ENCODE results near the gene CCL7. TPM values are rescaled to one million over a fixed set of nuclear protein-coding genes. Genes with fewer than 3 reads are reported as not detected.

CCL7 gene
- total RNA-seq, 4 donors from 2014 or later: not detected

DNA sequence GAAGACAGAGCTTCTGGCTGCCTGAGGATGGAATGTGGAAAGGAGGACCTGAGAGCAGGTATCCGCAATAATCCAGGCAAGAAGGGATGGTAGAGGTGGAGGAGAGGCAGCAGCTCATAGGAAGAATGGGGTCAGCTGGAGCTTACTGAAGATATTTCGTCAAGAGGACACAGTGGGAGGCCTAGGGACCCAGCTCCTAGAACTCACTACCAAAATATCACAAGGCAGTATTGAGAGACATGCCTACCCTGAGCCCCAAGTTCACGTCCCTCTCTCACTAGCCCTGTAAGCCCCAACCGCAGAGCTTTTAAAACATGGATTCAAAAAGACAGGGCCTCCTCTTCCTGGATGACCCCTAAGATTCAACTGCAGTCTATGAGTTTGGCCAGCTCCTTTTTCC, 35.0 kb downstream of the CCL7 start:
- no peak for DNase-seq
- Histone ChIP-seq H3K9me3 (no peaks in the 10 kb centered on the region), H3K36me3 (no peaks in the 10 kb centered on the region), H3K4me1 (peaks cover 0 to 1% (median 0%) of the 10 kb centered on the region in 4 donors), H3K27me3 (no peaks in the 10 kb centered on the region), H3K4me3 (no peak overlapping the region), H3K27ac (no peak overlapping the region)
- TF ChIP-seq POLR2A (IDR thresholded peaks at IDR 0.05): no peak
- TF ChIP-seq CTCF (IDR thresholded peaks at IDR 0.05): no peak

- H3K4me3 ChIP-seq: no peak overlapping the region
- TF ChIP-seq POLR2A (IDR thresholded peaks at IDR 0.05) (no peak), CTCF (IDR thresholded peaks at IDR 0.05) (no peak)
- DNase-seq: no peak
- no peaks in the 10 kb centered on the region for H3K27me3 ChIP-seq
- no peaks in the 10 kb centered on the region for H3K9me3 ChIP-seq
- no peaks in the 10 kb centered on the region for H3K4me1 ChIP-seq
- H3K36me3 ChIP-seq: no peaks in the 10 kb centered on the region
- no peak overlapping the region for H3K27ac ChIP-seq
These were observed 35.6 kb downstream of the CCL7 start for GRCh38 chr17:34305606-34306005.

GRCh38 chr17:34306466-34306865, 36.4 kb downstream of the CCL7 start:
- DNase-seq: no peak
- no peak overlapping the region for H3K4me3 ChIP-seq
- no peaks in the 10 kb centered on the region for H3K36me3 ChIP-seq
- H3K27ac ChIP-seq: no peak overlapping the region
- peak in 2 of 6 experiments; percentile 16 to 31 for TF ChIP-seq CTCF (IDR thresholded peaks at IDR 0.05)
- TF ChIP-seq POLR2A (IDR thresholded peaks at IDR 0.05): no peak
- H3K9me3 ChIP-seq: no peaks in the 10 kb centered on the region
- H3K27me3 ChIP-seq: no peaks in the 10 kb centered on the region
- H3K4me1 ChIP-seq: no peaks in the 10 kb centered on the region

DNA sequence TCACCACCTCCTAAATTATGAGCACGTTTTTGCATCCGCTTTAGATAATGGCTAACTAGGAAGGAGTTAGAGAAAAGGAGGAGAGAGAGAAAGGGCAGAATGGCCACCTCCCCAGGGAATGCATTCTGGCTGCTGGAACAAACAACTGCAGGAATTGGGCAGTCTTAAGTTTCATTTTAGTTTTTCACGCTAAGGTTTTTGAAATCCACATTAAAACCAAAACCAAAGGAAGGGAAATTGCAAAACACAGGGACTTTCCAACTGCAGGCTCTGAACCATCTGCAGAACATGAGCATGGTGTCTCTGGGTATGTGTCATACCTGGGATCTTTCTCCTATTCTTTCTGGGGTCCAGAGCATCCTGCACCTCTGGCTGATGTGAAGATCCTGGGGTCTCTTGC, 37.1 kb downstream of the CCL7 start:
- no peak for DNase-seq
- no peak overlapping the region for H3K4me3 ChIP-seq
- TF ChIP-seq POLR2A (IDR thresholded peaks at IDR 0.05): no peak
- no peaks in the 10 kb centered on the region for H3K27me3 ChIP-seq
- no peaks in the 10 kb centered on the region for H3K4me1 ChIP-seq
- no peaks in the 10 kb centered on the region for H3K36me3 ChIP-seq
- no peaks in the 10 kb centered on the region for H3K9me3 ChIP-seq
- H3K27ac ChIP-seq: no peak overlapping the region

- no peak for DNase-seq
- Histone ChIP-seq H3K4me3 (no peak overlapping the region), H3K27ac (peak overlapping the region in 1 of 4 donors; percentile 21), H3K4me1 (no peaks in the 10 kb centered on the region), H3K9me3 (no peaks in the 10 kb centered on the region), H3K27me3 (no peaks in the 10 kb centered on the region), H3K36me3 (no peaks in the 10 kb centered on the region)
- TF ChIP-seq POLR2A (IDR thresholded peaks at IDR 0.05) (no peak), CTCF (IDR thresholded peaks at IDR 0.05) (no peak)
These were observed 38.4 kb downstream of the CCL7 start for GRCh38 chr17:34308371-34308770.

DNA sequence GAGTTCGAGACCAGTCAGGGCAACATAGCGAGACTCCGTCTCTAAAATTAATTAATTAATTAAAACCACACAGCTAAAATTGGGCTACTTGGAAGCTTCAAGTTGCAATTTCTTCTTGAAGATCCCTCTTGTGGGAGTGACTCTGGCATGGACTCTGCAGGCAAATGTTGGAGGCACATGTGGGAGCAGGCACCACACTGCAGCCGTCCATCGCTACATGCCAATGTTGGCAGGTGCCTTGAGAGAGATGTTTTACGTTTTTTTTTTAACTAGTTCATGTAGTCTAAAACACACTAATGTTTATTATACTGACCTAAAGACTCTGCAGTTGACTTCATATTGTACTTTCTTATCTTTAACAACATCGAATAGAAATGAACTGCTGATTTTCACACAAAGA, 41.3 kb downstream of the CCL7 start:
- H3K9me3 ChIP-seq: no peaks in the 10 kb centered on the region
- no peaks in the 10 kb centered on the region for H3K36me3 ChIP-seq
- DNase-seq: no peak
- no peak overlapping the region for H3K4me3 ChIP-seq
- TF ChIP-seq CTCF (IDR thresholded peaks at IDR 0.05): no peak
- no peak for TF ChIP-seq POLR2A (IDR thresholded peaks at IDR 0.05)
- H3K27ac ChIP-seq: peak overlapping the region in 1 of 4 donors; percentile 15
- no peaks in the 10 kb centered on the region for H3K4me1 ChIP-seq
- H3K27me3 ChIP-seq: no peaks in the 10 kb centered on the region
